HepG2 (cell line): ENCODE results near the gene RPS6KA2. TPM values are rescaled to one million over a fixed set of nuclear protein-coding genes. Genes with fewer than 3 reads are reported as not detected.

Source experiments
- BCLAF1 ChIP-seq: fragments of 450-650 bp; IDR thresholded peaks from 2 replicates; pipeline ENCODE4 v1.6.1; 2017; ENCODE audit warnings: mild to moderate bottlenecking
- GATA4 ChIP-seq: sonication (generic); IDR thresholded peaks from 2 replicates; pipeline ENCODE4 v1.6.1; 2016; ENCODE audit warnings: antibody characterized with exemption, low read depth, borderline replicate concordance
- HDAC6 ChIP-seq: fragments of 200-600 bp; sonication (generic); IDR thresholded peaks from 2 replicates; pipeline ENCODE4 v1.7.0; 2017; ENCODE audit warnings: mild to moderate bottlenecking, antibody characterized with exemption, low read length, low read depth
- RAD21 ChIP-seq: fragments of 450-650 bp; formaldehyde crosslinking; IDR thresholded peaks from 2 replicates; pipeline ENCODE4 v1.5.0; 2020; ENCODE audit warnings: mild to moderate bottlenecking
- RFX5 ChIP-seq: IDR thresholded peaks from 2 replicates; pipeline ENCODE4 v1.6.1; 2011; ENCODE audit warnings: low read depth, low read length, improper control_type of control experiment
- SIN3A ChIP-seq: IDR thresholded peaks from 2 replicates; pipeline ENCODE4 v1.6.1; 2011; ENCODE audit warnings: low read depth, mild to moderate bottlenecking, control low read depth, low read length, borderline replicate concordance
- SRSF1 ChIP-seq: fragments of 200-400 bp; formaldehyde crosslinking; optimal IDR thresholded peaks from 2 replicates; pipeline ENCODE3; 2017; ENCODE audit warnings: mild to moderate bottlenecking, low read depth, low read length, moderate library complexity
- TFDP1 ChIP-seq: IDR thresholded peaks from 2 replicates; pipeline ENCODE4 v1.6.1; 2016; ENCODE audit warnings: missing compliant biosample characterization, missing genetic modification reagents, borderline replicate concordance
- THAP8 ChIP-seq: sonication (generic); formaldehyde crosslinking; IDR thresholded peaks from 2 replicates; pipeline ENCODE4 v1.5.1; 2020; ENCODE audit warnings: missing genetic modification reagents, mild to moderate bottlenecking, borderline replicate concordance
- ZFP36 ChIP-seq: fragments of 150-350 bp; IDR thresholded peaks from 2 replicates; pipeline ENCODE4 v1.6.1; 2018; ENCODE audit warnings: borderline replicate concordance, low read length, low read depth; ENCODE audit not compliant: partially characterized antibody
- ZNF317 ChIP-seq: sonication (generic); formaldehyde crosslinking; IDR thresholded peaks from 2 replicates; pipeline ENCODE4 v1.5.0; 2020; ENCODE audit warnings: mild to moderate bottlenecking, missing genetic modification reagents
- polyA plus RNA-seq, 8 experiments: library from polyadenylated mRNA; depleted of rRNA in 3 of 8; stranded (reverse) in 7 of 8; unstranded in 1 of 8; fragments of >200 nt; fragmentation: Illumina TruSeq in 4 of 8; extraction: Trizol in 4 of 8; gene quantifications; 2 replicates each; pipeline versions ENCODE4 v1.2.1 to v1.2.3, GENCODE V29; 2011 to 2016; ENCODE audit warnings: low read depth in 4 of 8, missing spikeins in 1 of 8, mixed read lengths in 1 of 8; ENCODE audit not compliant: insufficient read depth in 1 of 8
- total RNA-seq, 5 experiments: library from RNA; depleted of rRNA; stranded (reverse); fragments of >200 nt; fragmentation: Illumina TruSeq; extraction: Trizol; gene quantifications; 2 replicates each; pipeline ENCODE4 v1.2.3, GENCODE V29; 2016; ENCODE audit warnings: low read depth in 1 of 5

RPS6KA2 gene
- total and polyA plus RNA-seq, 2 of the 13 experiments (the other 11 are each of a cell fraction or from before 2014, with no cell fraction given), result 0.22 to 0.38 TPM

- no peak for TF ChIP-seq HDAC6
- TF ChIP-seq GATA4, result peak; percentile 92
- peak; percentile 58; the same call in 1 of the 2 replicates for TF ChIP-seq TFDP1 (CRISPR knock-in tag)
- no peak for TF ChIP-seq SRSF1
- no peak; the same call in 1 of the 2 replicates for TF ChIP-seq RAD21
- TF ChIP-seq RFX5, result no peak
- no peak for TF ChIP-seq BCLAF1
- TF ChIP-seq ZNF317 (CRISPR knock-in tag), result no peak
- 0 out of 2 replicates have a peak, but pooled peaks have one; percentile 3 for TF ChIP-seq SIN3A
- TF ChIP-seq ZFP36, result no peak
- no peak for TF ChIP-seq THAP8 (CRISPR knock-in tag)
These were observed 239.3 kb downstream of the RPS6KA2 start (continued) for GRCh38 chr6:166387642-166388289.
